Keratinocyte (primary cell): ENCODE results near the gene ZNF789.

ENCODE experiments used
- CTCF ChIP-seq, 3 experiments: IDR thresholded peaks in 1 of 3; conservative IDR thresholded peaks in 1 of 3; optimal IDR thresholded peaks in 1 of 3; 2 replicates in 2 of 3; 3 replicates in 1 of 3; pipeline versions ENCODE3 to v1.5.1; 2011; ENCODE audit warnings: low read length in 3 of 3, mild to moderate bottlenecking in 3 of 3, moderate library complexity in 2 of 3, control low read depth in 1 of 3, inconsistent platforms in 1 of 3; ENCODE audit not compliant: insufficient read depth in 2 of 3; ENCODE audit errors: extremely low read depth in 1 of 3
- EZH2 ChIP-seq: IDR thresholded peaks from one replicate; pipeline ENCODE4 v1.6.1; 2012; ENCODE audit warnings: inconsistent platforms, mild to moderate bottlenecking, low read length, moderate library complexity

- TF ChIP-seq CTCF (optimal IDR thresholded peaks at IDR 0.05 in 1 of 3, IDR thresholded peaks at IDR 0.05 in 1 of 3, conservative IDR thresholded peaks at IDR 0.05 in 1 of 3; ENCODE audit: extremely low read depth in 1 of 3, insufficient read depth in 2 of 3, low read length in 3 of 3), result no peak
- no peak for TF ChIP-seq EZH2
Measured at GRCh38 chr7:99457650-99458493, 14.8 kb upstream of the ZNF789 start.
